ENCODE measurements around the gene SLC23A3.

Gene SLC23A3

GRCh38 chr2:219197388-219197787, 27.6 kb upstream of the SLC23A3 start:
- no peaks in the 10 kb centered on the region for H3K27me3 ChIP-seq (ENCODE audit: low read depth)
- no peak overlapping the region for H3K4me3 ChIP-seq
- DNase-seq (ENCODE audit: low spot score in 2 of 2) = no peak
- H3K36me3 ChIP-seq (replicated peaks) = no peaks in the 10 kb centered on the region
- in situ Hi-C loops (cut with MboI; ENCODE audit: low sequenced_read_pairs) = no loop called here
- H3K9me3 ChIP-seq = no peaks in the 10 kb centered on the region
- no peaks in the 10 kb centered on the region for H3K4me1 ChIP-seq

- Histone ChIP-seq H3K27me3 (ENCODE audit: low read depth) (no peaks in the 10 kb centered on the region), H3K4me3 (no peak overlapping the region), H3K4me1 (no peaks in the 10 kb centered on the region), H3K9me3 (no peaks in the 10 kb centered on the region), H3K36me3 (replicated peaks) (peaks cover 20% of the 10 kb centered on the region)
- in situ Hi-C loops (cut with MboI; ENCODE audit: low sequenced_read_pairs) = no loop called here
- DNase-seq (ENCODE audit: low spot score in 2 of 2) = no peak
Measured at GRCh38 chr2:219186754-219187456, 17.1 kb upstream of the SLC23A3 start.

GRCh38 chr2:219184121-219184520, 14.3 kb upstream of the SLC23A3 start:
- Histone ChIP-seq H3K27me3 (ENCODE audit: low read depth) (no peaks in the 10 kb centered on the region), H3K36me3 (replicated peaks) (peaks cover 35% of the 10 kb centered on the region), H3K9me3 (no peaks in the 10 kb centered on the region), H3K4me1 (no peaks in the 10 kb centered on the region), H3K4me3 (no peak overlapping the region)
- DNase-seq (ENCODE audit: low spot score in 2 of 2) = no peak
- in situ Hi-C loops (cut with MboI; ENCODE audit: low sequenced_read_pairs) = no loop called here

- no peaks in the 10 kb centered on the region for H3K9me3 ChIP-seq
Measured at GRCh38 chr2:219183151-219183772, 13.4 kb upstream of the SLC23A3 start.

GRCh38 chr2:219182331-219183150, 12.7 kb upstream of the SLC23A3 start:
- Histone ChIP-seq H3K9me3 (no peaks in the 10 kb centered on the region), H3K27me3 (ENCODE audit: low read depth) (no peaks in the 10 kb centered on the region), H3K4me3 (no peak overlapping the region), H3K36me3 (replicated peaks) (peaks cover 35% of the 10 kb centered on the region), H3K4me1 (no peaks in the 10 kb centered on the region)
- no peak for DNase-seq (ENCODE audit: low spot score in 2 of 2)
- in situ Hi-C loops (cut with MboI; ENCODE audit: low sequenced_read_pairs) = no loop called here

More at GRCh38 chr2:219183151-219183772, 13.4 kb upstream of the SLC23A3 start:
- H3K27me3 ChIP-seq (ENCODE audit: low read depth) = no peaks in the 10 kb centered on the region
- no peaks in the 10 kb centered on the region for H3K4me1 ChIP-seq
- H3K36me3 ChIP-seq (replicated peaks) = peaks cover 35% of the 10 kb centered on the region
- H3K4me3 ChIP-seq = no peak overlapping the region
- in situ Hi-C loops (cut with MboI; ENCODE audit: low sequenced_read_pairs) = no loop called here
- DNase-seq (ENCODE audit: low spot score in 2 of 2) = no peak

GRCh38 chr2:219181531-219181930, 11.7 kb upstream of the SLC23A3 start:
- no peak for DNase-seq (ENCODE audit: low spot score in 2 of 2)
- in situ Hi-C loops (cut with MboI; ENCODE audit: low sequenced_read_pairs) = no loop called here
- no peak overlapping the region for H3K4me3 ChIP-seq
- no peaks in the 10 kb centered on the region for H3K9me3 ChIP-seq
- H3K27me3 ChIP-seq (ENCODE audit: low read depth) = no peaks in the 10 kb centered on the region
- no peaks in the 10 kb centered on the region for H3K4me1 ChIP-seq
- H3K36me3 ChIP-seq (replicated peaks) = peaks cover 35% of the 10 kb centered on the region

- Histone ChIP-seq H3K4me1 (no peaks in the 10 kb centered on the region), H3K27me3 (ENCODE audit: low read depth) (no peaks in the 10 kb centered on the region), H3K9me3 (no peaks in the 10 kb centered on the region), H3K4me3 (no peak overlapping the region), H3K36me3 (replicated peaks) (peaks cover 35% of the 10 kb centered on the region)
- DNase-seq (ENCODE audit: low spot score in 2 of 2) = peak in 1 of 2 experiments; percentile 0
- in situ Hi-C loops (cut with MboI; ENCODE audit: low sequenced_read_pairs) = no loop called here
Measured at GRCh38 chr2:219180961-219181360, 11.1 kb upstream of the SLC23A3 start.

- H3K27me3 ChIP-seq (ENCODE audit: low read depth) = no peaks in the 10 kb centered on the region
- in situ Hi-C loops (cut with MboI; ENCODE audit: low sequenced_read_pairs) = no loop called here
- no peak overlapping the region for H3K4me3 ChIP-seq
- no peak for DNase-seq (ENCODE audit: low spot score in 2 of 2)
- H3K36me3 ChIP-seq (replicated peaks) = peaks cover 35% of the 10 kb centered on the region
- peaks cover 3% of the 10 kb centered on the region; the same call in 1 of the 2 replicates for H3K4me1 ChIP-seq
- no peaks in the 10 kb centered on the region for H3K9me3 ChIP-seq
Measured at GRCh38 chr2:219179601-219180465, 10.0 kb upstream of the SLC23A3 start.

GRCh38 chr2:219178377-219179175, 8.7 kb upstream of the SLC23A3 start:
- in situ Hi-C loops (cut with MboI; ENCODE audit: low sequenced_read_pairs) = no loop called here
- no peaks in the 10 kb centered on the region for H3K27me3 ChIP-seq (ENCODE audit: low read depth)
- DNase-seq (ENCODE audit: low spot score in 2 of 2) = peak; percentile 11 to 60
- H3K4me1 ChIP-seq = peaks cover 3% of the 10 kb centered on the region; the same call in 1 of the 2 replicates
- H3K36me3 ChIP-seq (replicated peaks) = peaks cover 26% of the 10 kb centered on the region
- no peaks in the 10 kb centered on the region for H3K9me3 ChIP-seq
- peak overlapping the region; percentile 96 for H3K4me3 ChIP-seq

GRCh38 chr2:219177552-219178376, 7.9 kb upstream of the SLC23A3 start, which contains the start of gene RETREG2:
Gene RETREG2 (plus strand): TSS chr2:219178275. CDS start chr2:219178353, 78 bp downstream.
- Histone ChIP-seq H3K36me3 (replicated peaks) (peaks cover 28% of the 10 kb centered on the region), H3K4me3 (peak within 1 kb of the TSS; percentile 96), H3K27me3 (ENCODE audit: low read depth) (no peaks in the 10 kb centered on the region), H3K4me1 (peaks cover 3% of the 10 kb centered on the region; the same call in 1 of the 2 replicates), H3K9me3 (no peaks in the 10 kb centered on the region)
- in situ Hi-C loops (cut with MboI; ENCODE audit: low sequenced_read_pairs) = no loop called here
- DNase-seq (ENCODE audit: low spot score in 2 of 2) = peak; percentile 79 to 87

GRCh38 chr2:219176818-219177551, 7.2 kb upstream of the SLC23A3 start, which contains the start of gene CNPPD1:
Gene CNPPD1 (minus strand): TSS chr2:219176925. CDS start chr2:219176828, 97 bp downstream.
- H3K27me3 ChIP-seq (ENCODE audit: low read depth) = no peaks in the 10 kb centered on the region
- H3K4me3 ChIP-seq = peak within 1 kb of the TSS; percentile 96
- H3K4me1 ChIP-seq = peaks cover 3% of the 10 kb centered on the region; the same call in 1 of the 2 replicates
- H3K9me3 ChIP-seq = no peaks in the 10 kb centered on the region
- DNase-seq (ENCODE audit: low spot score in 2 of 2) = peak; percentile 75 to 89
- peaks cover 22% of the 10 kb centered on the region for H3K36me3 ChIP-seq (replicated peaks)
- in situ Hi-C loops (cut with MboI; ENCODE audit: low sequenced_read_pairs) = no loop called here

Data from HAP-1 (cell line).